Measurements from ENCODE around the gene NAV1.

DNA sequence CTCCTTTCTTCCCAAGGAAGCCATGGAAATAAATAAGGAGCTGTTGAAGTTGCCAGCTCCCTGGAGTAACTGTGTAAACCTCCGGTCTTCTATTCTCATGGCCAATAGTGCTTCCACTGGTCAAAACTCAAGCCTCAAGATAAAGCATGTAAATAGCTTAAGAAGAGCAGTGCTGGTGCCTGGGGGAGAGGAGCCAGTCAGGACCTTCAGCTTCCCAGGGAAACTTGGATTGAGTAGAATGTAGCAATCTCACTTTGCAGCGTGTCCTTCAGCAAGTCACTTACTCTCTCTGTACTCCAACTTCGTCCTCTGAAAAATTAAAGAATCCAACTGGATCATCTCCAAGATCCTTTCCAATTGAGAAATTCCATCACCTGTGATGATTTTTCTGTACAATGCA is 44.7 kb downstream of the NAV1 start:
- no peak for TF ChIP-seq POLR2A (IDR thresholded peaks at IDR 0.05; ENCODE audit: low read length)
- no peak for TF ChIP-seq GATA1 (IDR thresholded peaks at IDR 0.05; ENCODE audit: low read depth, low read length)
